Neural progenitor cell (in vitro differentiated cells): ENCODE results near the gene ZNF569.

ENCODE experiments used
- EZH2 ChIP-seq: fragments of 200-600 bp; sonication (generic); IDR thresholded peaks from 2 replicates; pipeline ENCODE4 v1.6.1; 2017; ENCODE audit warnings: antibody characterized with exemption, mild to moderate bottlenecking, moderate library complexity
- TF ChIP-seq, protein P1 (sequence below): fragments of 200-600 bp; sonication (generic); IDR thresholded peaks from 2 replicates; pipeline ENCODE4 v1.5.1; 2017; ENCODE audit warnings: antibody characterized with exemption, mild to moderate bottlenecking

- TF ChIP-seq, protein P1, sequence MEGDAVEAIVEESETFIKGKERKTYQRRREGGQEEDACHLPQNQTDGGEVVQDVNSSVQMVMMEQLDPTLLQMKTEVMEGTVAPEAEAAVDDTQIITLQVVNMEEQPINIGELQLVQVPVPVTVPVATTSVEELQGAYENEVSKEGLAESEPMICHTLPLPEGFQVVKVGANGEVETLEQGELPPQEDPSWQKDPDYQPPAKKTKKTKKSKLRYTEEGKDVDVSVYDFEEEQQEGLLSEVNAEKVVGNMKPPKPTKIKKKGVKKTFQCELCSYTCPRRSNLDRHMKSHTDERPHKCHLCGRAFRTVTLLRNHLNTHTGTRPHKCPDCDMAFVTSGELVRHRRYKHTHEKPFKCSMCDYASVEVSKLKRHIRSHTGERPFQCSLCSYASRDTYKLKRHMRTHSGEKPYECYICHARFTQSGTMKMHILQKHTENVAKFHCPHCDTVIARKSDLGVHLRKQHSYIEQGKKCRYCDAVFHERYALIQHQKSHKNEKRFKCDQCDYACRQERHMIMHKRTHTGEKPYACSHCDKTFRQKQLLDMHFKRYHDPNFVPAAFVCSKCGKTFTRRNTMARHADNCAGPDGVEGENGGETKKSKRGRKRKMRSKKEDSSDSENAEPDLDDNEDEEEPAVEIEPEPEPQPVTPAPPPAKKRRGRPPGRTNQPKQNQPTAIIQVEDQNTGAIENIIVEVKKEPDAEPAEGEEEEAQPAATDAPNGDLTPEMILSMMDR: no peak
- TF ChIP-seq EZH2: no peak
These were observed 25.0 kb upstream of the ZNF569 start for GRCh38 chr19:37492213-37492612.
